Neural progenitor cell (in vitro differentiated cells): Measurements from ENCODE around the gene DENND2A.

ENCODE experiments used
- EZH2 ChIP-seq: fragments of 200-600 bp; sonication (generic); IDR thresholded peaks from 2 replicates; pipeline ENCODE4 v1.6.1; 2017; ENCODE audit warnings: antibody characterized with exemption, mild to moderate bottlenecking, moderate library complexity
- TF ChIP-seq, protein P1 (sequence below): fragments of 200-600 bp; sonication (generic); IDR thresholded peaks from 2 replicates; pipeline ENCODE4 v1.5.1; 2017; ENCODE audit warnings: antibody characterized with exemption, mild to moderate bottlenecking

GRCh38 chr7:140619176-140619575, 21.4 kb downstream of the DENND2A start:
- TF ChIP-seq, protein P1, sequence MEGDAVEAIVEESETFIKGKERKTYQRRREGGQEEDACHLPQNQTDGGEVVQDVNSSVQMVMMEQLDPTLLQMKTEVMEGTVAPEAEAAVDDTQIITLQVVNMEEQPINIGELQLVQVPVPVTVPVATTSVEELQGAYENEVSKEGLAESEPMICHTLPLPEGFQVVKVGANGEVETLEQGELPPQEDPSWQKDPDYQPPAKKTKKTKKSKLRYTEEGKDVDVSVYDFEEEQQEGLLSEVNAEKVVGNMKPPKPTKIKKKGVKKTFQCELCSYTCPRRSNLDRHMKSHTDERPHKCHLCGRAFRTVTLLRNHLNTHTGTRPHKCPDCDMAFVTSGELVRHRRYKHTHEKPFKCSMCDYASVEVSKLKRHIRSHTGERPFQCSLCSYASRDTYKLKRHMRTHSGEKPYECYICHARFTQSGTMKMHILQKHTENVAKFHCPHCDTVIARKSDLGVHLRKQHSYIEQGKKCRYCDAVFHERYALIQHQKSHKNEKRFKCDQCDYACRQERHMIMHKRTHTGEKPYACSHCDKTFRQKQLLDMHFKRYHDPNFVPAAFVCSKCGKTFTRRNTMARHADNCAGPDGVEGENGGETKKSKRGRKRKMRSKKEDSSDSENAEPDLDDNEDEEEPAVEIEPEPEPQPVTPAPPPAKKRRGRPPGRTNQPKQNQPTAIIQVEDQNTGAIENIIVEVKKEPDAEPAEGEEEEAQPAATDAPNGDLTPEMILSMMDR: no peak
- no peak for TF ChIP-seq EZH2
